Heart right ventricle (tissue), 16 donors: Measurements from ENCODE around the gene ASTE1. TPM values are rescaled to one million over a fixed set of nuclear protein-coding genes. Genes with fewer than 3 reads are reported as not detected.
"Not testable (repeated sequence)": the region's sequence is repeated elsewhere in the genome, so short reads cannot be mapped to it uniquely, and the experiment has no call there.

Experiments used
- ATAC-seq, 8 donors: fragments of 200-7000 bp; cut with Tn5 transposase; one replicate each; pipeline ENCODE4 v1.9.1; 2020; ENCODE audit warnings: mild to moderate bottlenecking in 8 of 8, moderate library complexity in 8 of 8, moderate number of reproducible peaks in 1 of 8
- DNase-seq, 2 donors: peaks; one replicate each; pipeline ENCODE4 v3.0.0-alpha.2; 2020
- H3K27ac ChIP-seq, 10 donors: fragments of 200-600 bp; sonication (generic) in 2 of 10; one replicate each; pipeline versions ENCODE4 v1.5.0 to v1.8.0; 2020 to 2022; ENCODE audit warnings: mild to moderate bottlenecking in 3 of 10
- H3K27me3 ChIP-seq, 7 donors: fragments of 200-600 bp; one replicate each; pipeline ENCODE4 v1.8.0; 2021 to 2022; ENCODE audit warnings: mild to moderate bottlenecking in 2 of 7
- H3K36me3 ChIP-seq, 9 donors: fragments of 200-600 bp; sonication (generic) in 1 of 9; one replicate each; pipeline versions ENCODE4 v1.5.0 to v1.8.0; 2020 to 2022; ENCODE audit warnings: mild to moderate bottlenecking in 2 of 9
- H3K4me1 ChIP-seq, 9 donors: fragments of 200-600 bp; sonication (generic) in 1 of 9; one replicate each; pipeline versions ENCODE4 v1.5.0 to v1.8.0; 2020 to 2022; ENCODE audit warnings: mild to moderate bottlenecking in 4 of 9
- H3K4me3 ChIP-seq, 10 donors: fragments of 200-600 bp; sonication (generic) in 2 of 10; one replicate each; pipeline versions ENCODE4 v1.5.0 to v1.8.0; 2020 to 2022; ENCODE audit warnings: mild to moderate bottlenecking in 7 of 10, moderate library complexity in 2 of 10
- H3K9me3 ChIP-seq, 11 donors: fragments of 200-600 bp in 10 of 11; sonication (generic) in 2 of 11; one replicate each; pipeline versions ENCODE4 v1.5.0 to v1.8.0; 2013 to 2022; ENCODE audit warnings: mild to moderate bottlenecking in 2 of 11, control low read depth in 1 of 11, moderate library complexity in 1 of 11
- CTCF ChIP-seq, 9 donors: fragments of 200-600 bp; sonication (generic) in 2 of 9; IDR thresholded peaks; one replicate each; pipeline versions ENCODE4 v1.5.0 to v1.8.0; 2021 to 2022; ENCODE audit warnings: antibody characterized with exemption in 9 of 9, mild to moderate bottlenecking in 5 of 9, moderate library complexity in 1 of 9
- WGBS, 2 donors: extraction: QIAGEN DNeasy Blood & Tissue Kit; methylation state at CpG; one replicate each; pipeline ENCODE4 v1.1.7; 2013; ENCODE audit warnings: inconsistent platforms in 1 of 2; 5-methylcytosine and 5-hydroxymethylcytosine counted together
- intact Hi-C, 10 donors: fragments of 100-400 bp; cut with DNase I; formaldehyde crosslinking; loops; one replicate each; pipeline versions ENCODE4 v1.11.1 to v1.14.2; 2022
- polyA plus RNA-seq, 2 donors: library from polyadenylated mRNA; stranded (reverse); fragments of 200-250 nt; gene quantifications; one replicate each; pipeline ENCODE4 v1.2.3, GENCODE V29; 2013
- total RNA-seq, 10 donors: library from RNA; stranded (reverse); fragmentation: NEBNext Ultra II Directional in 3 of 10; extraction: Animal tissue kit (Norgen Biotek cat#: 25700) in 3 of 10; gene quantifications; one replicate each; pipeline versions ENCODE4 v1.2.1 to v1.2.4, GENCODE V29; 2021 to 2023
- donor health status: Arrhythmogenic right ventricular cardiomyopathy.
- donor health status: ischemic (EF 13 %, LVEDD 7.1; RV severe dilation, severe dysfunction).
- donor health status: healthy with polysubstance abuse.
- donor health status: DM: no; HTN: yes; CAD: no.
- donor health status: DM: no; HTN: no; CAD: no.
- donor health status: ischemic (EF 25% LVEDD 6.9; RV normal size, moderate dysfunction).
- donor health status: ischemic (EF 25% LVEDD 5.7; RV mildly dilated, moderate dysfunction).
- donor health status: healthy.
- donor health status: DM: yes; HTN: yes; CAD: no.
- donor health status: Ischemic cardiomyopathy.
- donor health status: ischemic (EF 35%, LVEDD 5.7; RV mildly dilated, moderate dysfunction).
- donor health status: nonischemic (EF 11% LVEDD 7.7; RV severe dilation, severe dysfunction).
- donor health status: DM: yes; HTN: yes; CAD: no.
- donor health status: PGD.
- donor health status: ischemic (EF 29% LVEDD 5.4; RV normal size, mild dysfunction).
- donor health status: nonischemic (EF 23%, LVEDD 6.1; RV moderate dilation, normal function).

ASTE1 gene
- total and polyA plus RNA-seq, 12 donors = 1.5 to 4.5 (median 3.2) TPM

- no peak for ATAC-seq
- Histone ChIP-seq H3K36me3 (no peaks in the 10 kb centered on the region), H3K4me3 (no peak overlapping the region), H3K27me3 (no peaks in the 10 kb centered on the region), H3K4me1 (no peaks in the 10 kb centered on the region), H3K9me3 (peaks cover 0 to 12% (median 0%) of the 10 kb centered on the region in 11 donors), H3K27ac (no peak overlapping the region)
- TF ChIP-seq CTCF (IDR thresholded peaks at IDR 0.05) = no peak
- WGBS, 2 donors = 94 to 100% methylated on average over 2 of the region's 2 CpGs
- DNase-seq = no peak
- intact Hi-C loops = loop anchor here in 2 of 10 donors (10.0 kb wide), 2 partner anchors 987 to 1137 kb away; partner anchors contain the start of gene CPNE4 (in 1 of the 2)
These were observed 21.0 kb upstream of the ASTE1 start for GRCh38 chr3:131047582-131047981.

- not testable (repeated sequence) for ATAC-seq, H3K4me1 ChIP-seq, H3K4me3 ChIP-seq, DNase-seq, H3K27me3 ChIP-seq, H3K27ac ChIP-seq, H3K36me3 ChIP-seq
- 82 to 84% methylated on average over 10 of the region's 10 CpGs for WGBS, 2 donors
- intact Hi-C loops = loop anchor here in 2 of 10 donors (10.0 kb wide), 2 partner anchors 992 to 1142 kb away; partner anchors contain the start of gene CPNE4 (in 1 of the 2)
- H3K9me3 ChIP-seq = peaks cover 0 to 12% (median 0%) of the 10 kb centered on the region in 11 donors
These were observed 15.8 kb upstream of the ASTE1 start for GRCh38 chr3:131042271-131042985.

GRCh38 chr3:131038326-131038725, 11.7 kb upstream of the ASTE1 start:
- no peak overlapping the region for H3K27ac ChIP-seq
- TF ChIP-seq CTCF (IDR thresholded peaks at IDR 0.05) = no peak
- intact Hi-C loops = loop anchor here in 4 of 10 donors (5.0 to 10.0 kb wide), 4 partner anchors 346 to 989 kb away; partner anchors contain the start of gene NUDT16 (in 1 of the 4)
- ATAC-seq (no peak), DNase-seq (no peak)
- no peak overlapping the region for H3K4me3 ChIP-seq
- WGBS, 2 donors = 87 to 91% methylated on average over 2 of the region's 2 CpGs
- no peaks in the 10 kb centered on the region for H3K27me3 ChIP-seq
- peaks cover 0 to 2% (median 0%) of the 10 kb centered on the region in 11 donors for H3K9me3 ChIP-seq
- H3K36me3 ChIP-seq = no peaks in the 10 kb centered on the region
- no peaks in the 10 kb centered on the region for H3K4me1 ChIP-seq

GRCh38 chr3:131036986-131037385, 10.4 kb upstream of the ASTE1 start:
- no peaks in the 10 kb centered on the region for H3K27me3 ChIP-seq
- H3K27ac ChIP-seq = no peak overlapping the region
- intact Hi-C loops = loop anchor here in 4 of 10 donors (5.0 to 10.0 kb wide), 4 partner anchors 348 to 990 kb away; partner anchors contain the start of gene NUDT16 (in 1 of the 4)
- H3K36me3 ChIP-seq = peaks cover 0 to 4% (median 0%) of the 10 kb centered on the region in 9 donors
- ATAC-seq (no peak), DNase-seq (no peak)
- 73 to 81% methylated on average over 5 of the region's 5 CpGs for WGBS, 2 donors
- H3K4me3 ChIP-seq = no peak overlapping the region
- H3K4me1 ChIP-seq = no peaks in the 10 kb centered on the region
- no peak for TF ChIP-seq CTCF (IDR thresholded peaks at IDR 0.05)
- no peaks in the 10 kb centered on the region for H3K9me3 ChIP-seq
